HUES48 (cell line): Measurements from ENCODE around the gene MS4A12.
"Not testable (repeated sequence)": the region's sequence is repeated elsewhere in the genome, so short reads cannot be mapped to it uniquely, and the experiment has no call there.

Experiments used
- H3K27ac ChIP-seq: one replicate; pipeline ENCODE4 v1.7.0; 2013; ENCODE audit warnings: low read depth, low read length, inconsistent platforms
- H3K27me3 ChIP-seq: 2 replicates; pipeline ENCODE4 v1.6.1; 2013; ENCODE audit warnings: mild to moderate bottlenecking, low read length; ENCODE audit not compliant: control insufficient read depth, insufficient read depth
- H3K36me3 ChIP-seq: 2 replicates; pipeline ENCODE4 v1.6.1; 2013; ENCODE audit warnings: low read length; ENCODE audit not compliant: control insufficient read depth, insufficient read depth
- H3K4me1 ChIP-seq: 2 replicates; pipeline ENCODE4 v1.6.1; 2013; ENCODE audit warnings: mild to moderate bottlenecking, low read length; ENCODE audit not compliant: control insufficient read depth, insufficient read depth
- H3K4me3 ChIP-seq: 2 replicates; pipeline ENCODE4 v1.5.1; 2013; ENCODE audit warnings: mild to moderate bottlenecking, low read depth, low read length
- H3K9ac ChIP-seq: 2 replicates; pipeline ENCODE4 v1.6.1; 2013; ENCODE audit warnings: mild to moderate bottlenecking, low read depth, low read length, moderate library complexity
- H3K9me3 ChIP-seq: 2 replicates; pipeline ENCODE4 v1.6.1; 2013; ENCODE audit warnings: low read length; ENCODE audit not compliant: control insufficient read depth, insufficient read depth

Gene MS4A12, protein sequence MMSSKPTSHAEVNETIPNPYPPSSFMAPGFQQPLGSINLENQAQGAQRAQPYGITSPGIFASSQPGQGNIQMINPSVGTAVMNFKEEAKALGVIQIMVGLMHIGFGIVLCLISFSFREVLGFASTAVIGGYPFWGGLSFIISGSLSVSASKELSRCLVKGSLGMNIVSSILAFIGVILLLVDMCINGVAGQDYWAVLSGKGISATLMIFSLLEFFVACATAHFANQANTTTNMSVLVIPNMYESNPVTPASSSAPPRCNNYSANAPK

DNA sequence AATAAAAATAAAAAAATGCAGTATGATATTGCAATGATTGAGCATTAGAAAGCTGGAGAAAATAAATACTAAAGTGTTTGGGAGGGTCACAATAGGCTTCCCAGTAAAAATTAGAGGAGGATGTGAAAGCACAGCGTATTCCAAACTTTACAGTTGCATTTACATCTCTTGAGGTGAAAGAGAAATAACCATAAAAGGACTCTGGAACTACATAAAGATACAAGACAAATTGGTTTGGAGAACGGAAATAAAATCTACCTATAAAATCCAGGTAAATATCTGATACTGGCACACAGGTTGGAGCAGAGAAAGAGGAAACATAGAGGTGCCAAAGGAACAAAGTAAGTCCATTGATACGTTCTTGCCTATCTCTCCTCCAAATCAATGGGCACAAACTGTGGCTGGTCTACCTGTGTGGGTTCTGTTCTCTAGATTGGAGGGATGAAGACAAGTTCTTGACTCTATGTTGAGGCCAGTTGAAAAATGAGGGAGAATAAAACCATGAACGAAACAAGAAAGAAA lies at the start of gene MS4A12:
TSS of gene MS4A12 (plus strand) at position 291 of the 522 bp plus-strand sequence. CDS start 4,541 bp downstream, outside the sequence.
- 0 out of 2 replicates have a peak, but pooled peaks cover 4% of the 10 kb centered on the region for H3K4me1 ChIP-seq
- no peak within 1 kb of the TSS for H3K27ac ChIP-seq
- H3K27me3 ChIP-seq, result no peaks in the 10 kb centered on the region
- H3K9ac ChIP-seq, result no peak within 1 kb of the TSS
- peaks cover 7% of the 10 kb centered on the region for H3K9me3 ChIP-seq
- no peaks in the 10 kb centered on the region for H3K36me3 ChIP-seq
- no peak within 1 kb of the TSS for H3K4me3 ChIP-seq

DNA sequence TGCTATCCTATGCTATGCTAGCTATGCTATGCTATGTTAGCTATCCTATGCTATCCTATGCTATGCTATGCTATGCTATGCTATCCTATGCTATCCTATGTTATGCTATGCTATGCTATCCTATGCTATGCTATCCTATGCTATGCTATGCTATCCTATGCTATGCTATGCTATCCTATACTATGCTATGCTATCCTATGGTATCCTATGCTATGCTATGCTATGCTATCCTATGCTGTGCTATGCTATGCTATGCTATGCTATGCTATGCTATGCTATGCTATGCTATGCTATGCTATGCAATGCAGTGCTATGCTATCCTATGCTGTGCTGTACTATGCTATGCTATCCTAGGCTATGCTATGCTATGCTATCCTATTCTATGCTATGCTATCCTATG lies 45.5 kb upstream of the MS4A12 start:
- H3K9me3 ChIP-seq, result peaks cover 19% of the 10 kb centered on the region; the same call in 1 of the 2 replicates
- no peak overlapping the region for H3K9ac ChIP-seq
- no peaks in the 10 kb centered on the region for H3K4me1 ChIP-seq
- H3K27ac ChIP-seq, result no peak overlapping the region
- no peaks in the 10 kb centered on the region for H3K36me3 ChIP-seq
- no peak overlapping the region for H3K4me3 ChIP-seq
- no peaks in the 10 kb centered on the region for H3K27me3 ChIP-seq

GRCh38 chr11:60447846-60448245 lies 44.7 kb upstream of the MS4A12 start:
- no peaks in the 10 kb centered on the region for H3K4me1 ChIP-seq
- no peaks in the 10 kb centered on the region for H3K27me3 ChIP-seq
- no peak overlapping the region for H3K4me3 ChIP-seq
- peaks cover 23% of the 10 kb centered on the region; the same call in 1 of the 2 replicates for H3K9me3 ChIP-seq
- no peak overlapping the region for H3K9ac ChIP-seq
- no peak overlapping the region for H3K27ac ChIP-seq
- no peaks in the 10 kb centered on the region for H3K36me3 ChIP-seq

DNA sequence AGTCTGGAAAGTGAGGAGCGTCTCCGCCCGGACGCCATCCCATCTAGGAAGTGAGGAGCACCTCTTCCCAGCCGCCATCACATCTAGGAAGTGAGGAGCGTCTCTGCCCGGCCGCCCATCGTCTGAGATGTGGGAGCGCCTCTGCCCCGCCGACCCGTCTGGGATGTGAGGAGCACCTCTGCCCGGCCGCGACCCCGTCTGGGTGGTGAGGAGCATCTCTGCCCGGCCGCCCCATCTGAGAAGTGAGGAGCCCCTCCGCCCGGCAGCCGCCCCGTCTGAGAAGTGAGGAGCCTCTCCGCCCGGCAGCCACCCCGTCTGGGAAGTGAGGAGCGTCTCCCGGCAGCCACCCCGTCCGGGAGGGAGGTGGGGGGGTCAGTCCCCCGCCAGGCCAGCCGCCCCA lies 41.4 kb upstream of the MS4A12 start:
- H3K9ac ChIP-seq, H3K27ac ChIP-seq, H3K4me3 ChIP-seq, H3K4me1 ChIP-seq, H3K27me3 ChIP-seq, H3K36me3 ChIP-seq: not testable (repeated sequence)
- peaks cover 23% of the 10 kb centered on the region for H3K9me3 ChIP-seq

DNA sequence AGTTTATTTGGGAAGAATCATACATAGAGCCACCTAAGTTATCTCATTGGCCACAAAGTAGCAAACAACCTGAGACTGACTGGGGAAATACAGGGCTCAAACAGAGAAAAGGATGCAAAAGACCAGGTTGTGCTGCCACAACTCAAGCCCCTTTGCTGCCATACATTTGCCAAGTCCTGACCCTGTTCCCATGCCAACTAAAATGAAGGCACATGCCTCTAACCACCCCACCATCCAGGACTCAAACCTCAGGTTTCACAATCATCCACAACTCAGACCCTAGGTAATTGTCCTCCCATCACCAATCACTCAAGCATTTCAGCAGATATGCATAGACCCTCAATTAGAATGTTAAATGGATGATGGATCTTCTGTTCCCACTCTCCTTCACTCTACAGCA lies 38.4 kb upstream of the MS4A12 start:
- H3K27ac ChIP-seq, result no peak overlapping the region
- H3K36me3 ChIP-seq, result no peaks in the 10 kb centered on the region
- H3K4me3 ChIP-seq, result no peak overlapping the region
- no peaks in the 10 kb centered on the region for H3K27me3 ChIP-seq
- no peaks in the 10 kb centered on the region for H3K4me1 ChIP-seq
- peaks cover 12% of the 10 kb centered on the region; the same call in 1 of the 2 replicates for H3K9me3 ChIP-seq
- H3K9ac ChIP-seq, result no peak overlapping the region

GRCh38 chr11:60455531-60456042 lies 37.0 kb upstream of the MS4A12 start, which contains the start of gene MS4A1:
MS4A1 (plus strand) TSS chr11:60455847; CDS start chr11:60462375, 6,528 bp downstream.
- Histone ChIP-seq H3K4me3 (no peak within 1 kb of the TSS), H3K9me3 (peaks cover 4% of the 10 kb centered on the region; the same call in 1 of the 2 replicates), H3K27me3 (no peaks in the 10 kb centered on the region), H3K27ac (no peak within 1 kb of the TSS), H3K36me3 (no peaks in the 10 kb centered on the region), H3K4me1 (no peaks in the 10 kb centered on the region), H3K9ac (no peak within 1 kb of the TSS)

- Histone ChIP-seq H3K9ac (no peak overlapping the region), H3K9me3 (peaks cover 3% of the 10 kb centered on the region; the same call in 1 of the 2 replicates), H3K27ac (no peak overlapping the region), H3K36me3 (no peaks in the 10 kb centered on the region), H3K4me1 (no peaks in the 10 kb centered on the region), H3K27me3 (no peaks in the 10 kb centered on the region), H3K4me3 (no peak overlapping the region)
Measured at GRCh38 chr11:60457576-60457975, 35.0 kb upstream of the MS4A12 start.

- Histone ChIP-seq H3K36me3 (no peaks in the 10 kb centered on the region), H3K9ac (no peak overlapping the region)
Measured at GRCh38 chr11:60459345-60459744, 33.2 kb upstream of the MS4A12 start.

DNA sequence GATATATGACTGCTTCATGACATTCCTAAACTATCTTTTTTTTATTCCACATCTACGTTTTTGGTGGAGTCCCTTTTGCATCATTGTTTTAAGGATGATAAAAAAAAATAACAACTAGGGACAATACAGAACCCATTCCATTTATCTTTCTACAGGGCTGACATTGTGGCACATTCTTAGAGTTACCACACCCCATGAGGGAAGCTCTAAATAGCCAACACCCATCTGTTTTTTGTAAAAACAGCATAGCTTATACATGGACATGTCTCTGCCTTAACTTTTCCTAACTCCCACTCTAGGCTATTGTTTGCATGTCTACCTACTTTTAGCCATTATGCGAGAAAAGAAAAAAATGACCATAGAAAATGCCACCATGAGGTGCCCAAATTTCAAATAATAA lies 23.7 kb upstream of the MS4A12 start:
- Histone ChIP-seq H3K27me3 (no peaks in the 10 kb centered on the region), H3K9ac (no peak overlapping the region), H3K4me3 (no peak overlapping the region), H3K36me3 (no peaks in the 10 kb centered on the region), H3K9me3 (no peaks in the 10 kb centered on the region), H3K27ac (no peak overlapping the region), H3K4me1 (no peaks in the 10 kb centered on the region)

More at GRCh38 chr11:60459345-60459744, 33.2 kb upstream of the MS4A12 start:
- Histone ChIP-seq H3K4me3 (no peak overlapping the region), H3K9me3 (no peaks in the 10 kb centered on the region; the same call in 1 of the 2 replicates), H3K27me3 (no peaks in the 10 kb centered on the region), H3K4me1 (no peaks in the 10 kb centered on the region), H3K27ac (no peak overlapping the region)

GRCh38 chr11:60469723-60470122 lies 22.9 kb upstream of the MS4A12 start:
- no peak overlapping the region for H3K4me3 ChIP-seq
- no peaks in the 10 kb centered on the region for H3K36me3 ChIP-seq
- H3K27ac ChIP-seq, result no peak overlapping the region
- H3K9me3 ChIP-seq, result no peaks in the 10 kb centered on the region
- no peak overlapping the region for H3K9ac ChIP-seq
- H3K27me3 ChIP-seq, result no peaks in the 10 kb centered on the region
- H3K4me1 ChIP-seq, result no peaks in the 10 kb centered on the region

DNA sequence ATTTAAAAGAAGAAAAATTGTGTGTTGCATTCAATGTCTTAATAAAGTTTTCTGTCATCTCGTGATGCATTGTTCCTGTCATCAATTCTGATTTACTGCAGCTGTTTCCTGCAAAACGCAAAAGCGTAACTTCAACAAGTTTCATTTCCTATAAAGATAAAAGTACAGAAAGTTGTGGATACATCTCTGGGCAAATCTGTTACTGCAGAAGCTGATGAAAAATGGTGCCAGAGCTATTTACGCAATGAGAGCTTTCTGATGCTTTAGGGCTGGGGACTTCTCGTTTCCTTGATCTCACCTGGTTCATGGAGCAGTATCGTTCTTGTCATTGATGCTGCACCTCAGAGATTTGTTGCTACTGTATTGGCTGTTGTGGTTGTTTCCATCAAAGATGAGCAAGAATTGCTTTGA lies 15.5 kb upstream of the MS4A12 start:
- no peak overlapping the region for H3K9ac ChIP-seq

More for the DNA sequence above, 15.5 kb upstream of the MS4A12 start:
- no peaks in the 10 kb centered on the region for H3K4me1 ChIP-seq
- no peak overlapping the region for H3K4me3 ChIP-seq
- H3K9me3 ChIP-seq, result no peaks in the 10 kb centered on the region
- H3K27ac ChIP-seq, result no peak overlapping the region
- no peaks in the 10 kb centered on the region for H3K27me3 ChIP-seq
- no peaks in the 10 kb centered on the region for H3K36me3 ChIP-seq
